ENCODE results near the gene AGPAT4.

GRCh38 chr6:161279677-161280415, 6.0 kb upstream of the AGPAT4 start:
- no peak for TF ChIP-seq EZH2 (IDR thresholded peaks at IDR 0.05; ENCODE audit: borderline replicate concordance, insufficient read depth, low read depth, low read length, poor library complexity, severe bottlenecking)
- TF ChIP-seq CTCF (IDR thresholded peaks at IDR 0.05): no peak

Measured in B cell (primary cell).